H1 (cell line): ENCODE measurements around the gene ANKDD1A. TPM values are rescaled to one million over a fixed set of nuclear protein-coding genes. Genes with fewer than 3 reads are reported as not detected.

Experiments
- CTCF ChIA-PET: fragments of 300-600 bp; sonication (Branson Sonifier 250); formaldehyde crosslinking; loops from one replicate; lab custom pipeline; 2021; ENCODE audit not compliant: partially characterized antibody; lab: Charles Lee
- POLR2A ChIA-PET: fragments of 300-600 bp; sonication (Branson Sonifier 250); formaldehyde crosslinking; loops from one replicate; lab custom pipeline; 2021; ENCODE audit warnings: inconsistent platforms; ENCODE audit not compliant: partially characterized antibody; lab: Charles Lee
- DNase-seq, 2 experiments: peaks; one replicate each; pipeline versions ENCODE4 v3.0.0 to v3.0.0-alpha.2; 2010 to 2022; ENCODE audit warnings: low spot score in 2 of 2, low read depth in 1 of 2, mixed read lengths in 1 of 2
- FAIRE-seq: peaks from 2 replicates; lab custom pipeline; 2011; peaks lifted over from hg19 to GRCh38; lab: Jason Lieb, UNC
- H2AFZ ChIP-seq: 2 replicates; pipeline ENCODE4 v1.8.1; 2012; ENCODE audit warnings: low read length, inconsistent platforms
- H2AK5ac ChIP-seq: 2 replicates; pipeline ENCODE4 v1.6.1; 2013; ENCODE audit warnings: low read depth, low read length
- H2BK120ac ChIP-seq: replicated peaks from 2 replicates; pipeline ENCODE3; 2013; ENCODE audit warnings: low read depth, low read length, inconsistent platforms
- H2BK12ac ChIP-seq: 2 replicates; pipeline ENCODE4 v1.6.1; 2013; ENCODE audit warnings: low read depth, low read length
- H2BK15ac ChIP-seq: 2 replicates; pipeline ENCODE4 v1.6.1; 2013; ENCODE audit warnings: low read length
- H2BK20ac ChIP-seq: 2 replicates; pipeline ENCODE4 v1.6.1; 2013; ENCODE audit warnings: low read length
- H2BK5ac ChIP-seq: 2 replicates; pipeline ENCODE4 v1.6.1; 2013; ENCODE audit warnings: low read depth, low read length
- H3K14ac ChIP-seq: 2 replicates; pipeline ENCODE4 v1.6.1; 2013; ENCODE audit warnings: inconsistent platforms; ENCODE audit not compliant: insufficient read length
- H3K18ac ChIP-seq: 2 replicates; pipeline ENCODE4 v1.6.1; 2013; ENCODE audit warnings: low read length; ENCODE audit errors: extremely low read depth
- H3K23ac ChIP-seq: 2 replicates; pipeline ENCODE4 v1.6.1; 2013; ENCODE audit warnings: inconsistent platforms; ENCODE audit not compliant: insufficient read length
- H3K23me2 ChIP-seq: 2 replicates; pipeline ENCODE4 v1.6.1; 2013; ENCODE audit warnings: low read depth, low read length
- H3K27ac ChIP-seq: 2 replicates; pipeline ENCODE4 v1.6.1; 2011; ENCODE audit warnings: low read depth, low read length, inconsistent platforms
- H3K27me3 ChIP-seq, 4 experiments: replicated peaks in 1 of 4; 1 replicate in 1 of 4; 2 replicates in 3 of 4; pipeline versions ENCODE4 v1.6.1 to v1.8.1; 2011 to 2013; ENCODE audit warnings: low read length in 3 of 4, mild to moderate bottlenecking in 3 of 4, inconsistent platforms in 2 of 4, mixed read lengths in 2 of 4, moderate library complexity in 1 of 4; ENCODE audit not compliant: control insufficient read depth in 3 of 4, insufficient read depth in 3 of 4; ENCODE audit errors: extremely low read depth in 1 of 4
- H3K36me3 ChIP-seq, 4 experiments: 2 replicates each; pipeline versions ENCODE4 v1.6.1 to v1.8.1; 2011 to 2013; ENCODE audit warnings: mild to moderate bottlenecking in 4 of 4, low read length in 3 of 4, moderate library complexity in 2 of 4, control low read depth in 1 of 4, inconsistent platforms in 1 of 4; ENCODE audit not compliant: insufficient read depth in 4 of 4, control insufficient read depth in 2 of 4
- H3K4ac ChIP-seq: replicated peaks from 2 replicates; pipeline ENCODE3; 2013; ENCODE audit warnings: low read length, low read depth, mixed read lengths, inconsistent platforms; ENCODE audit not compliant: insufficient read length
- H3K4me1 ChIP-seq, 4 experiments: replicated peaks in 1 of 4; 1 replicate in 1 of 4; 2 replicates in 3 of 4; pipeline versions ENCODE4 v1.6.1 to v1.8.1; 2011 to 2013; ENCODE audit warnings: low read length in 3 of 4, inconsistent platforms in 2 of 4, mixed read lengths in 1 of 4; ENCODE audit not compliant: insufficient read depth in 4 of 4, control insufficient read depth in 3 of 4
- H3K4me2 ChIP-seq, 2 experiments: 2 replicates each; pipeline versions ENCODE4 v1.6.1 to v1.8.1; 2011 to 2013; ENCODE audit warnings: low read depth in 2 of 2, low read length in 2 of 2, control low read depth in 1 of 2, inconsistent platforms in 1 of 2, mild to moderate bottlenecking in 1 of 2; ENCODE audit not compliant: insufficient read depth in 1 of 2
- H3K4me3 ChIP-seq, 4 experiments: fragments of 200-600, 300-600 bp in 1 of 4; sonication (generic), shearing (Covaris generic), sonication (Bioruptor Twin) in 1 of 4; 2 replicates each; pipeline versions ENCODE4 v1.5.1 to v1.8.1; 2011 to 2016; ENCODE audit warnings: low read length in 4 of 4, low read depth in 3 of 4, control low read depth in 2 of 4, inconsistent platforms in 2 of 4, mild to moderate bottlenecking in 2 of 4, mixed read lengths in 1 of 4, moderate library complexity in 1 of 4; ENCODE audit not compliant: insufficient read depth in 2 of 4; ENCODE audit errors: extremely low read depth in 1 of 4
- H3K56ac ChIP-seq: replicated peaks from 2 replicates; pipeline ENCODE3; 2013; ENCODE audit warnings: low read depth, mild to moderate bottlenecking, mixed read lengths, low read length, inconsistent platforms; ENCODE audit not compliant: insufficient read length
- H3K79me1 ChIP-seq: 2 replicates; pipeline ENCODE4 v1.6.1; 2013; ENCODE audit warnings: low read depth, low read length, control low read depth
- H3K79me2 ChIP-seq, 2 experiments: 2 replicates each; pipeline versions ENCODE4 v1.6.1 to v1.8.1; 2012 to 2013; ENCODE audit warnings: low read length in 2 of 2, mild to moderate bottlenecking in 2 of 2, inconsistent platforms in 1 of 2; ENCODE audit not compliant: insufficient read depth in 2 of 2, control insufficient read depth in 1 of 2
- H3K9ac ChIP-seq, 4 experiments: replicated peaks in 1 of 4; 1 replicate in 1 of 4; 2 replicates in 3 of 4; pipeline versions ENCODE4 v1.6.1 to v1.8.1; 2011 to 2013; ENCODE audit warnings: low read depth in 3 of 4, low read length in 3 of 4, control low read depth in 2 of 4, mild to moderate bottlenecking in 2 of 4, moderate library complexity in 2 of 4, inconsistent platforms in 1 of 4; ENCODE audit errors: extremely low read depth in 1 of 4
- H3K9me3 ChIP-seq, 2 experiments: 2 replicates each; pipeline versions ENCODE4 v1.6.1 to v1.8.1; 2012 to 2013; ENCODE audit warnings: mild to moderate bottlenecking in 2 of 2, moderate library complexity in 2 of 2, control low read depth in 1 of 2, inconsistent platforms in 1 of 2, low read depth in 1 of 2, low read length in 1 of 2, mixed read lengths in 1 of 2; ENCODE audit not compliant: insufficient read depth in 2 of 2
- H4K20me1 ChIP-seq, 2 experiments: replicated peaks in 1 of 2; 2 replicates each; pipeline versions ENCODE3 to v1.8.1; 2011 to 2013; ENCODE audit warnings: inconsistent platforms in 2 of 2, low read length in 2 of 2, mild to moderate bottlenecking in 1 of 2; ENCODE audit not compliant: insufficient read depth in 2 of 2, control insufficient read depth in 1 of 2
- H4K5ac ChIP-seq: 2 replicates; pipeline ENCODE4 v1.6.1; 2013; ENCODE audit warnings: low read length, low read depth, mixed read lengths, inconsistent platforms; ENCODE audit not compliant: insufficient read length
- H4K8ac ChIP-seq: 2 replicates; pipeline ENCODE4 v1.8.0; 2013; ENCODE audit warnings: mild to moderate bottlenecking, moderate library complexity, low read length, inconsistent platforms; ENCODE audit not compliant: insufficient read depth; ENCODE audit errors: extremely low read depth
- H4K91ac ChIP-seq: replicated peaks from 2 replicates; pipeline ENCODE3; 2013; ENCODE audit warnings: low read length, mixed read lengths, inconsistent platforms; ENCODE audit not compliant: insufficient read length
- ATF3 ChIP-seq: IDR thresholded peaks from 2 replicates; pipeline ENCODE4 v1.6.1; 2011; ENCODE audit warnings: low read depth, mild to moderate bottlenecking, low read length; ENCODE audit not compliant: insufficient read depth
- RNF2 ChIP-seq: fragments of 200-900, 300-1000 bp; sonication (generic); IDR thresholded peaks from 2 replicates; pipeline ENCODE4 v1.7.1; 2016; ENCODE audit warnings: borderline replicate concordance, low read depth, mild to moderate bottlenecking, antibody characterized with exemption, low read length; ENCODE audit not compliant: poor library complexity, severe bottlenecking; ENCODE audit errors: missing control alignments
- WGBS, 2 experiments: shearing (Covaris generic) in 1 of 2; methylation state at CpG; one replicate each; pipeline versions ENCODE4 v1.1.6 to v1.1.7; 2013 to 2015; ENCODE audit warnings: low lambda C conversion rate in 2 of 2, mixed read lengths in 2 of 2, inconsistent platforms in 1 of 2, low coverage in 1 of 2, missing lambda C conversion rate in 1 of 2; ENCODE audit not compliant: insufficient replicate concordance in 2 of 2, insufficient coverage in 1 of 2, insufficient read length in 1 of 2; ENCODE audit errors: extremely low coverage in 1 of 2, missing lambda C conversion rate in 1 of 2; 5-methylcytosine and 5-hydroxymethylcytosine counted together
- polyA plus RNA-seq, 7 experiments: library from polyadenylated mRNA; depleted of rRNA in 3 of 7; stranded (reverse) in 5 of 7; unstranded in 2 of 7; fragments of >200 nt in 5 of 7; fragments of 200-250 nt in 2 of 7; gene quantifications; 1 replicate in 5 of 7; 2 replicates in 1 of 7; 4 replicates in 1 of 7; pipeline versions ENCODE4 v1.2.1 to v1.2.3, GENCODE V29; 2011 to 2013; ENCODE audit warnings: missing spikeins in 2 of 7, mixed read lengths in 2 of 7
- total RNA-seq: library from RNA; stranded (reverse); fragmentation: NEBNext Ultra II Directional; extraction: Animal tissue kit (Norgen Biotek cat#: 25700); gene quantifications from 2 replicates; pipeline ENCODE4 v1.2.1, GENCODE V29; 2021

Gene ANKDD1A
- total and polyA plus RNA-seq, 2 of the 8 experiments (the other 6 are each of a cell fraction or from before 2014, with no cell fraction given): 4.1 to 5.0 TPM

GRCh38 chr15:65006876-65007275 is 95.2 kb downstream of the ANKDD1A start:
- Histone ChIP-seq H3K36me3 (peaks cover 0 to 8% (median 6%) of the 10 kb centered on the region in 4 experiments; a peak in 6 of 8 replicates), H2AFZ (no peak overlapping the region), H3K4me1 (0 out of 7 replicates have a peak, but pooled peaks cover 0 to 3% (median 0%) of the 10 kb centered on the region in 4 experiments), H3K4me3 (no peak overlapping the region)
- TF ChIP-seq RNF2 (no peak), ATF3 (no peak)
- TF ChIP-seq, all 59 proteins: peak for 0
- Histone ChIP-seq H2BK120ac (no peak overlapping the region), H3K4me2 (no peak overlapping the region; a peak in 1 of 4 replicates), H3K4ac (no peak overlapping the region), H2AK5ac (no peak overlapping the region), H4K5ac (no peak overlapping the region), H3K23ac (no peak overlapping the region), H4K91ac (no peak overlapping the region), H3K9me3 (no peaks in the 10 kb centered on the region), H2BK5ac (no peak overlapping the region), H3K56ac (no peak overlapping the region), H3K23me2 (no peaks in the 10 kb centered on the region), H2BK15ac (no peak overlapping the region), H3K14ac (no peak overlapping the region), H3K27ac (no peak overlapping the region), H4K20me1 (no peaks in the 10 kb centered on the region), H3K79me1 (no peaks in the 10 kb centered on the region), H3K9ac (no peak overlapping the region), H2BK12ac (no peak overlapping the region), H3K27me3 (no peaks in the 10 kb centered on the region), H2BK20ac (no peak overlapping the region), H3K18ac (no peak overlapping the region), H4K8ac (no peak overlapping the region), H3K79me2 (no peaks in the 10 kb centered on the region)
- 65% methylated on average over 3 of the region's 3 CpGs; no CpG with 5 or more reads in 1 of the 2 experiments for WGBS, 2 experiments
- POLR2A ChIA-PET: interaction anchor here (0.8 kb wide), 1 partner anchor 16 kb away, joined by 3 read pairs; no protein-coding TSS in a partner anchor
- FAIRE-seq (no peak), DNase-seq (no peak)
- CTCF ChIA-PET: no interaction called here

Other genes with a start within 250 kb of the ANKDD1A start
- gene RBPMS2, start 136.3 kb upstream of the ANKDD1A start, total RNA-seq: 238 and 243 TPM in 2 replicates
- gene RBPMS2, start 136.3 kb upstream of the ANKDD1A start, polyA plus RNA-seq (2011; rRNA removed): 55.8 and 104 TPM in 2 replicates
- gene PIF1, start 86.3 kb upstream of the ANKDD1A start, total RNA-seq: 136 and 138 TPM in 2 replicates
- gene PIF1, start 86.3 kb upstream of the ANKDD1A start, polyA plus RNA-seq (2011; rRNA removed): 73.3 and 109 TPM in 2 replicates
- 20.1 and 20.3 TPM in 2 replicates for gene PLEKHO2, start 70.0 kb upstream of the ANKDD1A start, total RNA-seq
- gene PLEKHO2, start 70.0 kb upstream of the ANKDD1A start, polyA plus RNA-seq (2011; rRNA removed): 16.9 and 19.7 TPM in 2 replicates
- gene SPG21, start 78.0 kb downstream of the ANKDD1A start, total RNA-seq: 68.6 and 72.7 TPM in 2 replicates
- gene SPG21, start 78.0 kb downstream of the ANKDD1A start, polyA plus RNA-seq (2011; rRNA removed): 51.4 and 67.3 TPM in 2 replicates
- 16.5 and 20.8 TPM in 2 replicates for gene MTFMT, start 117.7 kb downstream of the ANKDD1A start, total RNA-seq
- gene MTFMT, start 117.7 kb downstream of the ANKDD1A start, polyA plus RNA-seq (2011; rRNA removed): 6.8 and 7.7 TPM in 2 replicates
- not detected in 2 replicates for gene SLC51B, start 133.5 kb downstream of the ANKDD1A start, total RNA-seq
- gene SLC51B, start 133.5 kb downstream of the ANKDD1A start, polyA plus RNA-seq (2011; rRNA removed): not detected in 2 replicates
- 9.3 and 10.3 TPM in 2 replicates for gene RASL12, start 156.1 kb downstream of the ANKDD1A start, total RNA-seq
- 9.5 and 16.7 TPM in 2 replicates for gene RASL12, start 156.1 kb downstream of the ANKDD1A start, polyA plus RNA-seq (2011; rRNA removed)
- gene KBTBD13, start 164.8 kb downstream of the ANKDD1A start, total RNA-seq: not detected in 2 replicates
- gene KBTBD13, start 164.8 kb downstream of the ANKDD1A start, polyA plus RNA-seq (2011; rRNA removed): not detected in 2 replicates
- gene UBAP1L, start 203.3 kb downstream of the ANKDD1A start, total RNA-seq: 1.3 and 1.7 TPM in 2 replicates
- 0.67 and 1.3 TPM in 2 replicates for gene UBAP1L, start 203.3 kb downstream of the ANKDD1A start, polyA plus RNA-seq (2011; rRNA removed)
- 25.5 and 25.6 TPM in 2 replicates for gene PDCD7, start 221.9 kb downstream of the ANKDD1A start, total RNA-seq
- gene PDCD7, start 221.9 kb downstream of the ANKDD1A start, polyA plus RNA-seq (2011; rRNA removed): 9.9 and 11.5 TPM in 2 replicates